ENCODE results near the gene ZNF445.

ZNF445 gene

GRCh38 chr3:44415421-44415820 is 62.0 kb downstream of the ZNF445 start:
- Histone ChIP-seq H3K27ac (replicated peaks) (no peak overlapping the region), H3K27me3 (ENCODE audit: insufficient read depth, poor library complexity, severe bottlenecking) (no peaks in the 10 kb centered on the region), H3K4me3 (replicated peaks; ENCODE audit: insufficient read depth, low read length) (no peak overlapping the region)
- TF ChIP-seq CTCF (IDR thresholded peaks at IDR 0.05; ENCODE audit: insufficient read depth, low read length) (no peak), REST (IDR thresholded peaks at IDR 0.05; ENCODE audit: insufficient replicate concordance, low read depth) (no peak), GABPA (IDR thresholded peaks at IDR 0.05; ENCODE audit: low read depth) (no peak), SPI1 (IDR thresholded peaks at IDR 0.05; ENCODE audit: borderline replicate concordance, low read depth) (no peak), POLR2AphosphoS5 (IDR thresholded peaks at IDR 0.05; ENCODE audit: low read depth) (no peak)
- DNase-seq (ENCODE audit: low read depth in 1 of 2, low spot score in 1 of 2) = no peak

- H3K27ac ChIP-seq (replicated peaks) = no peak overlapping the region
- H3K27me3 ChIP-seq (ENCODE audit: insufficient read depth, poor library complexity, severe bottlenecking) = no peaks in the 10 kb centered on the region
- H3K4me3 ChIP-seq (replicated peaks; ENCODE audit: insufficient read depth, low read length) = no peak overlapping the region
- no peak for DNase-seq (ENCODE audit: low read depth in 1 of 2, low spot score in 1 of 2)
- TF ChIP-seq GABPA (IDR thresholded peaks at IDR 0.05; ENCODE audit: low read depth) (no peak), POLR2AphosphoS5 (IDR thresholded peaks at IDR 0.05; ENCODE audit: low read depth) (no peak), SPI1 (IDR thresholded peaks at IDR 0.05; ENCODE audit: borderline replicate concordance, low read depth) (no peak), REST (IDR thresholded peaks at IDR 0.05; ENCODE audit: insufficient replicate concordance, low read depth) (no peak), CTCF (IDR thresholded peaks at IDR 0.05; ENCODE audit: insufficient read depth, low read length) (no peak)
Observed at GRCh38 chr3:44414517-44415090, 62.9 kb downstream of the ZNF445 start.

GRCh38 chr3:44412365-44412764 is 65.1 kb downstream of the ZNF445 start:
- Histone ChIP-seq H3K4me3 (replicated peaks; ENCODE audit: insufficient read depth, low read length) (no peak overlapping the region), H3K27ac (replicated peaks) (no peak overlapping the region), H3K27me3 (ENCODE audit: insufficient read depth, poor library complexity, severe bottlenecking) (no peaks in the 10 kb centered on the region)
- DNase-seq (ENCODE audit: low read depth in 1 of 2, low spot score in 1 of 2) = no peak
- TF ChIP-seq SPI1 (IDR thresholded peaks at IDR 0.05; ENCODE audit: borderline replicate concordance, low read depth) (no peak), CTCF (IDR thresholded peaks at IDR 0.05; ENCODE audit: insufficient read depth, low read length) (no peak), POLR2AphosphoS5 (IDR thresholded peaks at IDR 0.05; ENCODE audit: low read depth) (no peak), GABPA (IDR thresholded peaks at IDR 0.05; ENCODE audit: low read depth) (no peak), REST (IDR thresholded peaks at IDR 0.05; ENCODE audit: insufficient replicate concordance, low read depth) (no peak)
